ENCODE data around the gene CALM3.

GRCh38 chr19:46629546-46630025, 28.5 kb downstream of the CALM3 start:
- no peak for TF ChIP-seq EZH2 (IDR thresholded peaks at IDR 0.05; ENCODE audit: borderline replicate concordance, low read depth, low read length, severe bottlenecking)
- TF ChIP-seq, protein P1, sequence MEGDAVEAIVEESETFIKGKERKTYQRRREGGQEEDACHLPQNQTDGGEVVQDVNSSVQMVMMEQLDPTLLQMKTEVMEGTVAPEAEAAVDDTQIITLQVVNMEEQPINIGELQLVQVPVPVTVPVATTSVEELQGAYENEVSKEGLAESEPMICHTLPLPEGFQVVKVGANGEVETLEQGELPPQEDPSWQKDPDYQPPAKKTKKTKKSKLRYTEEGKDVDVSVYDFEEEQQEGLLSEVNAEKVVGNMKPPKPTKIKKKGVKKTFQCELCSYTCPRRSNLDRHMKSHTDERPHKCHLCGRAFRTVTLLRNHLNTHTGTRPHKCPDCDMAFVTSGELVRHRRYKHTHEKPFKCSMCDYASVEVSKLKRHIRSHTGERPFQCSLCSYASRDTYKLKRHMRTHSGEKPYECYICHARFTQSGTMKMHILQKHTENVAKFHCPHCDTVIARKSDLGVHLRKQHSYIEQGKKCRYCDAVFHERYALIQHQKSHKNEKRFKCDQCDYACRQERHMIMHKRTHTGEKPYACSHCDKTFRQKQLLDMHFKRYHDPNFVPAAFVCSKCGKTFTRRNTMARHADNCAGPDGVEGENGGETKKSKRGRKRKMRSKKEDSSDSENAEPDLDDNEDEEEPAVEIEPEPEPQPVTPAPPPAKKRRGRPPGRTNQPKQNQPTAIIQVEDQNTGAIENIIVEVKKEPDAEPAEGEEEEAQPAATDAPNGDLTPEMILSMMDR (IDR thresholded peaks at IDR 0.05; ENCODE audit: borderline replicate concordance, extremely low read depth, low read length, poor library complexity, severe bottlenecking): no peak
